HUES64 (cell line): ENCODE data around the gene GTF3C1.

ENCODE experiments used
- H3K27ac ChIP-seq: 2 replicates; pipeline ENCODE4 v1.7.0; 2013; ENCODE audit warnings: low read depth, low read length, inconsistent platforms
- H3K27me3 ChIP-seq: 2 replicates; pipeline ENCODE4 v1.6.1; 2013; ENCODE audit warnings: mild to moderate bottlenecking, low read length; ENCODE audit not compliant: insufficient read depth
- H3K36me3 ChIP-seq: 2 replicates; pipeline ENCODE4 v1.6.1; 2013; ENCODE audit warnings: mild to moderate bottlenecking, low read length; ENCODE audit not compliant: insufficient read depth
- H3K4me1 ChIP-seq: 2 replicates; pipeline ENCODE4 v1.6.1; 2013; ENCODE audit warnings: mild to moderate bottlenecking, low read length, moderate library complexity; ENCODE audit not compliant: insufficient read depth
- H3K4me3 ChIP-seq: 2 replicates; pipeline ENCODE4 v1.5.1; 2013; ENCODE audit warnings: mild to moderate bottlenecking, low read length, moderate library complexity
- H3K9ac ChIP-seq: 2 replicates; pipeline ENCODE4 v1.6.1; 2013; ENCODE audit warnings: mild to moderate bottlenecking, low read depth, low read length
- H3K9me3 ChIP-seq: 2 replicates; pipeline ENCODE4 v1.6.1; 2013; ENCODE audit warnings: low read depth, low read length; ENCODE audit not compliant: insufficient read depth
- WGBS: fragments of 150-250, 120-280 bp; methylation state at CpG from one replicate; pipeline ENCODE4 v1.1.7; 2013; ENCODE audit warnings: missing lambda C conversion rate; 5-methylcytosine and 5-hydroxymethylcytosine counted together

The GTF3C1 gene

DNA sequence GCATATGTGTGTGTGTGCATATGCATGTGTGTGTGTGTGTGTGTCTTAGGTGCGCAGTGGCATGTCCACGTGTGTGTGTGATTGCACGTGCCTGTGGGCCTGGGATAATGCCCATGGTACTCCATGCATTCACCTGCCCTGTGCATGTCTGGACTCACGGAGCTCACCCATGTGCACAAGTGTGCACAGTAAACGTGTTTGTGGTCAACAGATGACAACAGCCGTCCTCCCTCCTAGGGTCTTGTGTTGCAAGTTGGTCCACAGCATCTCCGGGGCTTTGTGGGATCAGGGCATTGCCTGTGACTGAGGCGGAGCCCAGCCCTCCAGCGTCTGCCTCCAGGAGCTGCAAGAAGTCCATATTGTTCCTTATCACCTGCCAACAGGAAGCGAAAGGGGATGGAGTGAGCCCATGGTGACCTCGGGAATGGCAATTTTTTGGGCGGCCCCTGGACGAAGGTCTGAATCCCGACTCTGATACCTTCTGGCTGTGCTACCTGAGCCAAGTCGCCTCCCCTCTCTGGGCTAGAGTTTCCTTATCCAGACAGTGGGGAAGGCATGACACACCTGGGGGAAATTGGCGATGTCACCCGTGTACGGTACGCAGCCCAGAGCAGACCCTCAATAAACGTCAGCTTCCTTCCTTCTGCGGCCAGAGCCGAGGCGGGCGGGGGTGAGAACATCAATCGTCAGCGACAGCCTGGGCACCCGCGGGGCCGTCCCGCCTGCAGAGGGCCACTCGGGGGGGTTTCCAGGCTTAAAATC, 100.1 kb downstream of the GTF3C1 start:
- Histone ChIP-seq H3K9ac (no peak overlapping the region), H3K4me1 (no peaks in the 10 kb centered on the region)
- 80% methylated on average over 31 of the region's 31 CpGs for WGBS

DNA sequence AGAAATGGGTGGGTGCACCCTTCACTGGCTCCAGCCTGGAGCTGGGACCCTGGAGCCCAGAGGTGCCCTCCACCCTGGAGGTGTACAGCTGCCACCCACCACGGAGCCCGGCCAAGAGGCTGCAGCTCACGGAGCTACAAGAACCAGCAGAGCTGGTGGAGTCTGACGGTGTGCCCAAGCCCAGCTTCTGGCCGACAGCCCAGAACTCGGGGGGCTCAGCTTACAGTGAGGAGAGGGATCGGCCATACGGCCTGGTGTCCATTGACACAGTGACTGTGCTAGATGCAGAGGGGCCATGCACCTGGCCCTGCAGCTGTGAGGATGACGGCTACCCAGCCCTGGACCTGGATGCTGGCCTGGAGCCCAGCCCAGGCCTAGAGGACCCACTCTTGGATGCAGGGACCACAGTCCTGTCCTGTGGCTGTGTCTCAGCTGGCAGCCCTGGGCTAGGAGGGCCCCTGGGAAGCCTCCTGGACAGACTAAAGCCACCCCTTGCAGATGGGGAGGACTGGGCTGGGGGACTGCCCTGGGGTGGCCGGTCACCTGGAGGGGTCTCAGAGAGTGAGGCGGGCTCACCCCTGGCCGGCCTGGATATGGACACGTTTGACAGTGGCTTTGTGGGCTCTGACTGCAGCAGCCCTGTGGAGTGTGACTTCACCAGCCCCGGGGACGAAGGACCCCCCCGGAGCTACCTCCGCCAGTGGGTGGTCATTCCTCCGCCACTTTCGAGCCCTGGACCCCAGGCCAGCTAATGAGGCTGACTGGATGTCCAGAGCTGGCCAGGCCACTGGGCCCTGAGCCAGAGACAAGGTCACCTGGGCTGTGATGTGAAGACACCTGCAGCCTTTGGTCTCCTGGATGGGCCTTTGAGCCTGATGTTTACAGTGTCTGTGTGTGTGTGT, 100.9 kb downstream of the GTF3C1 start:
- H3K9ac ChIP-seq: no peak overlapping the region
- no peak overlapping the region for H3K4me3 ChIP-seq
- no peaks in the 10 kb centered on the region for H3K4me1 ChIP-seq
- H3K36me3 ChIP-seq: no peaks in the 10 kb centered on the region
- no peak overlapping the region for H3K27ac ChIP-seq
- peaks cover 19% of the 10 kb centered on the region for H3K9me3 ChIP-seq
- 94% methylated on average over 19 of the region's 19 CpGs for WGBS
- no peaks in the 10 kb centered on the region for H3K27me3 ChIP-seq

More for the DNA sequence above, 100.1 kb downstream of the GTF3C1 start:
- Histone ChIP-seq H3K27ac (no peak overlapping the region), H3K27me3 (no peaks in the 10 kb centered on the region), H3K4me3 (no peak overlapping the region), H3K9me3 (peaks cover 11% of the 10 kb centered on the region), H3K36me3 (no peaks in the 10 kb centered on the region)

DNA sequence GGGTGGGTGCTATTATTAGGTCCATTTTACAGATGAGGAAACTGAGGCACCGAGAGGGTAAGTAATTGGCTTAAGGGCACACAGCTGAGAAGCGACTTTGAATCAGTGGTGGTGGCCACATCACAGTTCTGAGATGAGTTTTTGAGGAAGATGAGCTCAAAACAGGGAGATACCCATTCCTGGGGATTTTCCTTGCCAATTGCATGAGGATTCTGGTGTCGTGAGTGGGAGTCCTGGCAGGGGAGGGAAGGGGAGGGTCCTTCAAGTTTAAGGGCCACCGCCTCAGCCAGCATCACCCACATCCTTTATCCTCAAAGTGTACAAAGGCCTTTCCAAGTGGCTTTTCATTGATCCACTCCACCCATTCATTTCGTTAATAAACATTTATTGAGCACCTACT, 102.4 kb downstream of the GTF3C1 start:
- Histone ChIP-seq H3K27ac (no peak overlapping the region), H3K9ac (no peak overlapping the region), H3K27me3 (no peaks in the 10 kb centered on the region), H3K4me1 (no peaks in the 10 kb centered on the region), H3K9me3 (peaks cover 20% of the 10 kb centered on the region), H3K36me3 (no peaks in the 10 kb centered on the region), H3K4me3 (no peak overlapping the region)
- 96% methylated on average over 5 of the region's 5 CpGs for WGBS

DNA sequence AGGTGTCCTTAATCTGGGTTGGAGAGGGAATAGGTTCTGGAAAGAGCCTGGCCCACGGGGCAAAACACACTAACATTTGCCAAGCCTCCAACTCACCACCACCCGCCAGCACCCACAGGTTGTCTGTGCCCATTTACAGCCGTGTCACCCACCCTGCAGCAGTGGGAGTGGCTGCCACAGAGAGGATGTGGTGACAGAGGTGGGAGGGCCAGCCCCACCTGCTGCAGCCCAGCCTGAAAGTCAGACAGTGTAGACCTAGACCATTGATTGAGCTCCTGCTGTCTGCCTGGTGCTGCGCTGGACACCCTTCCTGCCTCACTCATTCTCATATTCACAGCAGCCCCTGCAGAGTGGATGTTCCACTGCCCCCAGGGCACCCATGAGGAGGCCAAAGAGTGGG, 103.0 kb downstream of the GTF3C1 start:
- 93% methylated on average over 3 of the region's 4 CpGs for WGBS
- H3K27ac ChIP-seq: no peak overlapping the region

GRCh38 chr16:27445502-27446175, 104.1 kb downstream of the GTF3C1 start:
- WGBS: 96% methylated on average over 12 of the region's 12 CpGs
- no peak overlapping the region for H3K27ac ChIP-seq
- H3K4me1 ChIP-seq: no peaks in the 10 kb centered on the region
- no peaks in the 10 kb centered on the region for H3K27me3 ChIP-seq
- H3K9me3 ChIP-seq: peaks cover 20% of the 10 kb centered on the region
- H3K4me3 ChIP-seq: no peak overlapping the region
- H3K9ac ChIP-seq: no peak overlapping the region
- no peaks in the 10 kb centered on the region for H3K36me3 ChIP-seq

More for the DNA sequence above, 103.0 kb downstream of the GTF3C1 start:
- Histone ChIP-seq H3K9me3 (peaks cover 20% of the 10 kb centered on the region), H3K4me3 (no peak overlapping the region), H3K4me1 (no peaks in the 10 kb centered on the region), H3K9ac (no peak overlapping the region), H3K36me3 (no peaks in the 10 kb centered on the region), H3K27me3 (no peaks in the 10 kb centered on the region)

DNA sequence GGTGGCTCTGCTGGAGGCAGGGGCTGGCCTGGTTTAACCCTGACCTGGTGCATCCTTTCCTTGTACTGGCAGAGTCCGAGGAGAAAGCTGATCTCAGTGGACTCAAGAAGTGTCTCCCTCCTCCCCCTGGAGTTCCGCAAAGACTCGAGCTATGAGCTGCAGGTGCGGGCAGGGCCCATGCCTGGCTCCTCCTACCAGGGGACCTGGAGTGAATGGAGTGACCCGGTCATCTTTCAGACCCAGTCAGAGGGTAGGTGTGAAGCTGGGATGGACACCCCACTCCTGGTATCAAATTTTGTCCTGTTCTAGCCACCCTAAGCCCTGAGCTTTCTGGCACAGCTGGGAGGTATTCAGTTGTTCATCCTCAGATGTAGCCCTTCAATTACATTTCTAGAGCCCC, 105.2 kb downstream of the GTF3C1 start:
- no peaks in the 10 kb centered on the region for H3K4me1 ChIP-seq
- H3K27ac ChIP-seq: no peak overlapping the region
- no peak overlapping the region for H3K9ac ChIP-seq
- H3K9me3 ChIP-seq: peaks cover 20% of the 10 kb centered on the region
- H3K36me3 ChIP-seq: no peaks in the 10 kb centered on the region
- no peaks in the 10 kb centered on the region for H3K27me3 ChIP-seq
- H3K4me3 ChIP-seq: no peak overlapping the region
- 91% methylated on average over 5 of the region's 5 CpGs for WGBS

DNA sequence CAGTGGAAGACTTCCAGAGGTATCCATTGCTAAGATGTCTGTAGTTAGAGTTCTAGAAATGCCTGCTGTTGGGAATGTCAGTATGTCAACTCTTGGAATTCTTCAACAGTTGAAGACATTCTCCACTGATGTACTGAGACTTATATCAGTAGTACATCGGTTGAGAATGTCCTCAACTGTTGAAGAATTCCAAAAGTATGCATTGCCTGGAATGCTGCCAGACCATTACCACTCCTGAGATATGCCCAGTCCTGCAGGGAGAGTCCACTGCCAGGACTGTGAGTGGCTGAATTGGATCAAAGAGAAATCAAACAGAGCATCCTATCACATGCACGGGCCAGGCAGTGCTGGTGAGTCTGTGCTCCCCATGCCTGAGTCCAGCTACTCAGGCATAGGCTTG, 105.7 kb downstream of the GTF3C1 start:
- Histone ChIP-seq H3K4me1 (no peaks in the 10 kb centered on the region), H3K36me3 (no peaks in the 10 kb centered on the region), H3K9ac (no peak overlapping the region), H3K27ac (no peak overlapping the region), H3K4me3 (no peak overlapping the region), H3K9me3 (peaks cover 20% of the 10 kb centered on the region), H3K27me3 (no peaks in the 10 kb centered on the region)
- 89% methylated on average over 2 of the region's 2 CpGs for WGBS

DNA sequence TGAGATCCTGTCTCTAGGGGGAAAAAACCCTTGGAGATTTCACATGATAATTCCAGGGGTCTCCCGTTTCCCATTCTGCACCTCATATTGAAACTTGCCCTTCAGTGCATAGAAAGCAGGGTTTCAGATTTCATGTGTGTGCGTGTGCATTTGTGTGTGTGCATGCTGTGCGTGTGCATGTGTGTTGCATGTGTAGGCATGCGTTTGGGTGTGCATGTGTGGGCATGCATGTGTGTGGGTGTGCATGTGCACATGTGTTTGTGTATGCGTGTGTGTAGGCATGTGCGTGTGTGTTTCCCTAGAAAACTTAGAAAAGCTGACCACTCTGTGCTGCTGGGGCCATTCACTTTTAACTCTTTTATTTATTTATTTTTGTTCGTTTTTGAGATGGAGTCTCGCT, 107.7 kb downstream of the GTF3C1 start:
- H3K36me3 ChIP-seq: no peaks in the 10 kb centered on the region
- no peak overlapping the region for H3K4me3 ChIP-seq
- H3K4me1 ChIP-seq: no peaks in the 10 kb centered on the region
- no peak overlapping the region for H3K9ac ChIP-seq
- 94% methylated on average over 8 of the region's 8 CpGs for WGBS
- no peaks in the 10 kb centered on the region for H3K27me3 ChIP-seq
- H3K9me3 ChIP-seq: peaks cover 17% of the 10 kb centered on the region
- no peak overlapping the region for H3K27ac ChIP-seq

DNA sequence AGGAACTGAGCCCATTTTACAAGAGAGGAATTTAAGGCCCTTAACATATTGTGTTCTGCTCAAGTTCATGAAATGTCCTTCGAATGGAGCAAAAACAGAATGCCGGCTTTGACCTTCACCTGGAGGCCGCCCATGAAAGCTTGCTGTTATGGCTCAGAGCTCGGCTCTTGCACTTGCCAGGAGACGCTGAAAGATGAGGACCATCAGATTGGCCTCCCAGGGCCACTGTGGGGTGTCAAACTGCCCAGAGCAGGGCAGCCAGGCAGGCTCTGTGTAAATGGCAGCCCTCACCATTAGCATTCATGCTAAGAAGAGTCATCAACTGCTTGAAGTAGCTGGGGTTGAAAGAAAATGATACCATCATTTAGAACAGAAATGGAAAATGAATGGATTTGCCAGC, 108.4 kb downstream of the GTF3C1 start:
- 92% methylated on average over 5 of the region's 5 CpGs for WGBS
- peaks cover 17% of the 10 kb centered on the region for H3K9me3 ChIP-seq
- H3K9ac ChIP-seq: no peak overlapping the region
- no peaks in the 10 kb centered on the region for H3K4me1 ChIP-seq
- H3K4me3 ChIP-seq: no peak overlapping the region
- H3K27ac ChIP-seq: no peak overlapping the region
- no peaks in the 10 kb centered on the region for H3K36me3 ChIP-seq
- no peaks in the 10 kb centered on the region for H3K27me3 ChIP-seq

- 77% methylated on average over 18 of the region's 18 CpGs for WGBS
- Histone ChIP-seq H3K27me3 (no peaks in the 10 kb centered on the region), H3K36me3 (no peaks in the 10 kb centered on the region), H3K4me1 (no peaks in the 10 kb centered on the region), H3K9ac (no peak overlapping the region), H3K27ac (no peak overlapping the region), H3K4me3 (no peak overlapping the region), H3K9me3 (peaks cover 7% of the 10 kb centered on the region)
Observed at GRCh38 chr16:27439271-27440018, 110.3 kb downstream of the GTF3C1 start.
